GM19043 (cell line): Measurements from ENCODE around the gene PRR7.

Experiments used
- ATAC-seq: cut with Tn5 transposase; IDR thresholded peaks from one replicate; pipeline ENCODE4 v1.9.1; 2021; ENCODE audit warnings: low read depth; ENCODE audit not compliant: unreplicated experiment

Gene PRR7

DNA sequence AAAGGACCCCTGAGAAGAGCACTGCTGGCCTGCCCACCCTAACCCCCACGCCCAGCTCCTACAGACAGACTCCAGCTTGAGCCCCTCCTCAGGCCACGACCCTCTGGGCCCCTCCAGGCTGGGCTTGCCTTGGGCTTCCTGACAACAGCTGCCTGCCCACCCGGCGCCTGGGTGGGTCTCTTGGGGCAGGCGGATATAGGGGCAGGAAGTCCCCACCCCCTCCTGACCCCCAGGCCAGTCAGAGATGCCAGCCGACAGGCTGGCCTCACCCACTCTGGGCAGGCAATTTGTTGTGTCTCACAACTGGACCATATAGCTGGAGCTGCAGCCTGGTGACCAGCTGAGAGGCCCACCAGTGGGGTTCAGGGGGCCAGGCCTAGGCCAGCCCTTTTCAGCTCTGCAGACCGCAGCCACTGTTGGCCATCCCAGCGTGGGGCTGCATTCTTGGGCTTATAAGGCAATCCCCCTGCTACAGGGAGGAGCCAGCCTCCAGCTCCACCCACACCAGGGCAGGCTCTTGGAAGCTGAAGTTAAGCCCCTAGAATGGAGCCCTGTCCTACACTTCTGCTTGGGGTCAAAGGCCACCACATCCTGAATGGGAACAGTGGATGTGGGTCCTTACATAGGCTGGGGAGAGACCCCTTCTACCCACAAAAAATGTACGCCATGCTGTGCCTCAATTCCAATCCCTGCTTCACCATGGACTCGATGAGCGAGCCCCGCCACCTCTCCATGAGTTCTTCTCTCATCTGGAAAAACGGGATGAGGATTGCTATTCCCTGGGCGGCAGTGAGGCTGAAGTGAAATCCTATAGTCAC lies 48.8 kb downstream of the PRR7 start:
- ATAC-seq: no peak

DNA sequence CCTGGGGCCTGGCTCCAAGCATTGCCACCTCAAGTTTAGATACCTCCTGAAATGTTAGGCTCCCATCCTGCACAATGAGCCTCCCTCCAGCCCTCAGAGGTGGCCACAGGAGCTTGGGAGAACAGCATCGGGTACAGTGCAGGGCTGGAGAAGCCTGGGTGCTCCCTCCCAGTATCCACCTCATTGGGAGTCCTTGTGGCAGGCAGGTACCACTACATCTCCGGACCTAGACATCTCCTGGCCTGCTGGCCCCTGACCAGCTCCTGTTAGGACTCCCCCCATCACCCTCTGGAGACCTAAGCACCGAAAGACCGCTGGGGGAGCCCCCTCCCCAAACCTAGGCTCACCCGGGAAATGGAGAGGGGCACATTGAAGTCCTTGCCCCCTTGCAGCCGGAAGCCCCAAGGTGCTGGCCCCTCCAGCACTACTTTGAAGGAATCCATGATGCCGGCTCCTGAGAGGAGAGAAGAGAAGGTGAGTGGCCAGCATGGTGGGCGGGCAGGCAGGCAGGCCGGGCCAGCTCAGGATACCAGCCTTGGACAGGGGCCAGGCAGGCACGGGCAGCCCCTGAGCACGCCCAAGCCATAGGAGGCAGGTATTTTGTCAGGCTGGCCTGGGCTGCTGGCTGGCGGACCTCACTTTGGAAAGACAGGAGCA lies 49.6 kb downstream of the PRR7 start:
- no peak for ATAC-seq

DNA sequence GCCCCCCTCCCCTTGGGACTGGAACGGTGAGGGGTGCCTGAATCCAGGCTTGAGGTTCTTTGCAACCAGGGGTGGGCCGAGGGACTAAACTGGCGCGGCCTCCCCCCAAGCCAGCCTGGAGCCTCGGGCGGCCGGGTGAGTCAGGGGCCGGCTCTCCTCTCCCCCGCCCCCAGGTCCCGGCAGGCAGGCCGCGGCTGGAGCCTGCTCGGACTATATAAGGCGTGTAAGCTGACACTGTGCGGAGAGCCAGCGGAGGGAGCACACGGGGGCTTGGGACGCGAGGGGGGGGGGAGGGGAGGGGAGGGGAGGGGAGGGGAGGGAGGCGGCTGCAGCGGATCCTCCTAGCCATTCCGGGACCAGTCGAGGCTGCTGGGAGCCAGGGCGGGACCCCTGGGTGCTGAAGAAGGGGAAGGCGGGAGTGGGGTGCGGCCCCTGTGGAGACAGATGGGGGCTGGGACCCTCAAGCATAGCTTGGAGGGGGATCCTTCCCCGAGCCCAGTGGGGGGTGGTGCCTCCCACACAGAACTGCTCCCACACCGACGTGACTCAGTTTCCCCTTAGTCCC lies 50.2 kb downstream of the PRR7 start:
- no peak for ATAC-seq

DNA sequence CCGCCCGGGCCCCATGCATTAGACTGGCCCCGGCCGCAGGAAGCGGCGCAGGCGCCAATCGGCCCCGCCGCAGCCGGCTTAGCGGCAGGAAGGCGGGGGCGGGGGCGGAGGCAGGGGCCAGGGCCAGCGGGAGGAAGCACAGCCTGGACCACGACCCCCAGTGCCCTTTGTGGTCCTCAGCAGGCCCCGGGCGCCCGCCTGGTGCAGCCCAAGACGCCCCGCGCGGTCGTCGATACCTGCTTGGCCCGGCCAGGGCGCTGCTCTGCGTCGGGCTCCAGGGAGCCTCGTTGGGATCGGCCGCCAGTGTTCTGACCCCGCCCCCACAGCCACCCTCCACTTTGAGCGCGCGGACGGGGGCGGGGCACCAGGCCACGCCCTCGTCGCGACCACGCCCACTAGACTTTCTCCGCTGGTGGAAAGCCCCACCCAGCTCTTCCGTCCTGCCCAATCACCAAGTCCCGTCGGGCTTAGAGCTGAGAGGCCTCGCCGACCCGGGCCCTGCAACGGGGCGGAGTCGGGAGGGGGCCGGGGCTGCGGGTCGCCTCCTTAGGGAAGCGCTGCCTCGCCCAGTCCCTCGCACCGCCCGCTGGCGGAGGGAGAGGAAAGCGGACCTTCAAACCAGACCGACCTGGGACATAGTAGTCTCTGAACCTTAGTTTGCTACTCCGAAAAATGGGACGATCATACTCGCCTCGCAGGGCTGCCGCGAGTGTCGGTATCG lies 50.8 kb downstream of the PRR7 start, which contains the start of gene PDLIM7:
TSS of gene PDLIM7 (minus strand) at position 313 of the 721 bp plus-strand sequence. CDS start 1,092 bp downstream, outside the sequence.
- peak; percentile 60 for ATAC-seq

DNA sequence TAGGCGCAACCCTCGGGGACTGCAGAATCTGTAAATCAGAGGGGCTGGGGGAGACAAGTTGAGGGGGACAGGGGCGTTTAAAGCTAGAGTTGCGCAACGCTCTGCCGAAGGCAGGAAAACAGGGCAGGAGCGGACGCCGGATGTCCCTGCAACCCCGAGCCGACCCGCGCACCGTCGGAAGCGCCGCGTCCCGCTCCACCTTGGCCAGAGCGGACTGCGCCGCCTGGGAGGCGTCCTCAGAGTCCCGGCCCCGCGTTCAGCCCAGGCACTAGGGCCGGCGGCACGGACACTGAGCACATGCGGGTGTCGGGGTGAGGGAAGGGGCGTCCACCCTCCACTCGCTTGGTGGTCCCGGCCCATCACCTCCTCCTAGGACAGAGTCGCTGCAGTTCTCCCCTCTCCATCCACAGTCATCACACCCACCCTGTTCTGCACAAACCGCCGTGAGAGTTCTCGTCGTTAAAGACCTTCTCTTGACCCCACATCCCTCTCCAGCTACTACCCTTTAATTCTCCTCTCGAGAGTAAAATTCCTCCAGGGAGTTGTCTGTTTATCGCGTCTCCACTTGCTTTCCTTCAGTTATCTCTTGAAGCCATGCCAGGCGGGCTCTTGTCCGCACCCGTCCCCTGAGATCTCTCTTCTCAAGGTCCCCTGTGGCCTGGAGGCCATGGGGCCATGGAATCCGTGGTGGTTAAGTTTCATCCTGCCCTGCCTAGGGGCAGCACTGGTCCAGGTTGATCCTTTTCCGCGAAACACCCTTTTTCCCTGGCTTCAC lies 51.6 kb downstream of the PRR7 start:
- no peak for ATAC-seq

DNA sequence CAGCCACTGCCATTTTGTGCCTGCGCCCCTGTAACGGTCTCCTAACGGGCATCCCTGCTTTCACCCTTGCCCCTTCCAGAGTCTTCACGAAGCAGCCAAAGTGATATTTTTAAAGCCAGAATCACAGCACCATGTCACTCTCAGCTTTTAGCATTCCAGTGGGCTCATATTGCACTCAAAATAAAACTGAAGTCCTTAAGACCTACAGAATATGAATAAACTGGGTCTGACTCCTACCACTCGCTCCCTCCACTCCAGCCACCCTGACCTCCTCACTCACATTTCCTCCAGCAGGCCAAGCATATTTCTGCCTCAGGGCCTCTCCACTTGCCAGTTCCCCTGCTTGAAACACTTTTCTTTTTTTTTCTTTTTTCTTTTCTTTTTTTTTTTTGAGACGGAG lies 53.2 kb downstream of the PRR7 start:
- ATAC-seq: no peak

DNA sequence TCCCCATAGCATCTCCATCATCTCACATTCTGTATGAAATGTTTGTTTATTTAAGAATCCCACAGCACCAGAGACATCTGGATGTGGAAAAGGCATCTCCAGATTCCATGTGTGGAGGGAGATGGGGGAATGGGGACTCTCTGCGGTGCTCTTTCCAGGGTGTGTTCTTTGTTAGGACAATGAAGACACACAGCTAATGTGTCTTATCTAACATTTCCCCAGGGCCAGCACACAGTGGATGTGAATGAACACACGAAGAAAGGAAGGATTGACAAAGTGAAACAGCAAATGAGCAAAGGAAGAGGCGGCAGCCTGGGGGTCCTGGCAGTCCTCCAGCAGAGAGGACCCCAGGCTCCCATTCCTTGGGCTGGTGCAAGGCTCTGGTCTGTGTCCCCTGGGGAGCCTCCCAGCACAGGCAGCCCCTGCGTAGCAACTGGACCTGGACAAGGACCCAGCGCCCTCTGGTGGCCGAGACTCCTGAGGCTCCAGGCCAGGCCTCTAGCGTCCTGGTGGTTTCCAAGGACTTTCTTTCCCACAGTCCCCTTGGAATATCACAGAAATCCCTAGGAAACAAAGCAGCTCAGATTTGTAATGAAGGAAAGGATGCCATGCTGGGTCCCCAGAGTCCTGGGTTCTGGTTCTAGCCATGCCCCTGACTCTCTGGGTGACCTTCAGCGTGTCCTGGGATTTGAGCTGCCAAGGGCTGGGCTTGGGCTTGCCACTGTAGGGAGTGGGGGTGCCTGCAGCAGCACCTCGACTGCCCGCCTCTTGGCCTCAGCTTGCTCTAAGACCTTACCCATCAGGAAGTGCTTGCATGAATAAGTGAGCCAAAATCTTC lies 54.3 kb downstream of the PRR7 start:
- ATAC-seq: no peak

DNA sequence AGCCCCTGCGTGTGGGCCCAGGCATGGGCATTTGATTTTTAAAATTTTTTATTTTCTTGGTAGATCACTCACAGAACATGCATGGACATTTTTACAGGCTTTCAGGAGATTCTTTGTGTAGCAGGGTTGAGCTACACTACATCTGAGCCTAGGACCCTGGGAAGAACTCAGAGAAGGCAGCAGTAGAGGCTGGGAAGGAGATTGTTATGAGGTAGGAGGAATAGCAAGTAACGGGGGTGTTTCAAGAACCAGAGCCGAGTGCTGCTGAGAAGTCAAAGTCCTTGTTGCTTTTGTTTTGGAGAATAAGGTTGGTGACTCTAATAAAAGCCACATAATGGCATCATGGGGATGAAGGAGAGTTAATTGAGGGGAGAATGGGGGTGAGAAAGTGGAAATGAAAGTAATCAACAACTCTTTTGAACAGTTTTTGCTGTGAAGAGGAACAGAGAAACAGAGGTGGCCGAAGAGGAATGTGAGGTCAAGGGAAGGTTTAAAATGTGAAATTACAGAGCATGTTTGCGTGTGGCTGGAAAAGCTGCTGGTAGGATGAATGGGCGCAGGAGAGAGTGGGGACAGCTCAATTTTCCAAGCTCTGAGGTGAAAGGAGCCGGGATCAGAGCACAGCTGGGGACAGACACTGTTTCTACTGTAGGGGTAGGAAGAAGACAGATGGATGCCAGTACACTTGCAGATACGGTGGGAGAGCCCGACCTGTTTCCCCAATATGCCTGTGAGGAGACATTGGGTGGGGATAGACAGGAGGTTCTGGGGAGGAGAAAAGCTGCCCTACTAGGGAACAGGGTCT lies 55.5 kb downstream of the PRR7 start:
- no peak for ATAC-seq

DNA sequence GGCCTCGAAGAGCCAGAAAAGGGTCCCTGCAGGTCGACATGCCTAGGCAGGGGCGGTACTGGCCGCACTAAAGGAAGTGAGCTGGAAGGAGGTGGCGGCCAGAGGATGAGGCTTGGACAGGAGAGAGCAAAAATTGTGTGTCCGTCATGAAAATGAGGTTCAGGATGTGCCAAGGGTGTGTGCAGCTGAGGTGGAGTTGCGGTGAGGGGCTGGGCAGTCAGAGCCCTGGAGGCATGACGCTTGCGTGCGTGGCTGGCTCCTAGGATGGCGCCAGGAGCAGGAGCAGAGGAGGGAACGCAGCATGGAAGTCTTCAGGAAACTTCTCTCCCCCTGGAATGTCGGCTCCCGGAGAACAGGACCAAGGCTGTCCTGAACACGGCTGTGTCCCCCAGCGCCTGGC lies 56.3 kb downstream of the PRR7 start:
- ATAC-seq: no peak

DNA sequence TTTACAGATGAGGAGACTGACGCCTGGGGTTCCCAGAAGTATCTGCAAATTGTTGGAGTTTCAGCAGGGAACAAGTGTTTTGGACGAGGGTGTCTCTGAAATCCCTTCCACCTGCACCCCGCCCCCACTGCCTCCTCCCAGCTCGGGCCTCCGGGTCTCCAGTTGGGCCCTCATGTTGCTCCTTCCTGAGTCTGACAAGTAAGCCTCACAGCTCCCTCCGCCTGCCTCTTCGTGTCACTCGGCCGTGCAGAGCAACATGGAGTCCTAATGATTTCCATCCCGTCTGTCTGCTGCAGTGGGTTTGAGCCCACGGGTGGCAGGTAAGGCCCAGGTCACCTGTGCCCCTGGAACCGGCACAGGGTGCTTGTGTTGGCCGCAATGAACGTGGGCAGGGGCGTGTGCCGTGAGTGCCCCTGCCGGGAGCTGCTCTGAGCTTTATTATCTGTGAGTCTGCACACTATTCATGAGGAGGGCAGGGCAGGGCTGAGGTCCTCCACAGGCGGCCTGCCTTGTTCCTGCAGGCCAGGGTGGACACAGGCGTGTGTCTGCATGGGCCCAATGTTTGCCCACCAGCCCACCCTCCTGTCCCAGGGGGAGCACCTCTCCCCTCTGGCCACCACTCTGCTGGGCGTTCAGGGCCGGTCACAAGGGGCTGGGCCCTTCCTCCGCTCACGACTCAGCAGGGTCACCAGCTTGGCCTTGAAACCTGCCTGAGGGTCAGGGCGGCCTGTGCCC lies 56.9 kb downstream of the PRR7 start:
- ATAC-seq: no peak

DNA sequence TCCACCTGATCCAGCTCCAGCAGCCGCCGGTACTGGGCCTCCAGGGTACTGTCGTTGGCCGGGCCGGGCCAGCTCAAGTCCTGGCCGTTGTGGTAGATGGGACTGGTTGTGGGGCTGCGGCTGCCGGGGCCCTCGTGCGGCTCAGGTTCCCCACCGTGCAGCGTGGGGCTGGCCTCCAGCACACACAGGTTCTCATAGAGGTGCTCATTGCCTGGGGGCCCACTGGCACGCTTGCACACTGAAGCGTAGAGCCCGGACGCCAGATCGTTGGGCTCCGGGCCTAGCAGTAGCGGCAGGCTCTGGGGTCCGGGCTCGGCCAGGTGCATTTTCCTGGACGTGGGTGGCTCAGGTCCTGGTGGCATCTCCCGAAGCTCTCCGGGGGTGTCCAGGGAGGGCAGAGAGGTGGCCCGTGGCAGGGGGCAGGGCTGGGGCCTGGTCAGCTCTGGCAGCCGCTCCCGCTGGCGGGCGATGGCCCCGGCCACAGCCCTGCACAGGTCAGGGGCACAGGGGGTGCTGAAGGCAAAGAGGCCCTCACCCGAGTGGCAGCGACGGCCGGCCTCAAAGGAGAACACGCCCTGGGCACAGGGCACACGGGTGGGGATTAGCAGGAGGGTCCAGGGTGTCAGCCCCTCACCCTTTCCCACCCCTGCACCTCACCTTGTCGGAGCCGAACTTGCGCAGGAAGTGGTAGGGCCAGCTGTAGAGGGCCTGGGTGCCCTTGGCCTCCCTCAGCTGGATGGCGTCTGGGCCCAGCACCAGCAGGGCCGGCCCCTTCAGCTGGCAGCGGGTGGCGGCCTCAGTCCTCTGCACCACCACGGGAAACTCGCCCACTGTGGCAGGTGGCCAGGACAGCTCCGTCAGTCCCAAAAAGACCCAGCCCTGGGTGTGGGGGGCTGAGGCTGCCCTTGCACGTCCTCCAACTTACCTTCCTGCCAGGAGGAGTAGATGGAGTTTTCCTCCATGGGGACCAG lies 57.8 kb downstream of the PRR7 start:
- no peak for ATAC-seq

DNA sequence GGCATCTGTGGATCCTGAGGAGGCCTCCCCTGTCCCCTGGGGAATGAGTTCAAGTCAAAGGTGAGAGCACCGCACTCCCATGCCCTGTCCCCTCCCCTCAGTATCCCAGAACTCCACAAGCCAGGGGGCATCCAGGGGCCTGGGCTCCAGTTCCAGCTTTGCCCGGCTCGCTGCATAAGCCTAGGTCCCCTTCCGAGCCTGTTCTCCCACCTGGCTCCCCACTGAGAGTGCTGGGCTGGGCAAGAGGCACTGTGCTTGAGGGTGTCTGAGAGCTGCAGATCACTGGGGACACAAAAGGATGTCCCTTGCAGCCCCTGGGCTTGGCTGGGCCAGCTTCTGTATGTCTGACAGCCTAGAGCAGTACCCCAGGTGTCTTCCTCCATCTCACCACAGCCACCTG lies 58.5 kb downstream of the PRR7 start:
- ATAC-seq: no peak
